ENCODE data around the gene CD55. TPM values are rescaled to one million over a fixed set of nuclear protein-coding genes. Genes with fewer than 3 reads are reported as not detected.

Gene CD55
- total and polyA plus RNA-seq, 2 experiments from 2014 or later: 16.7 to 18.5 TPM

- no peaks in the 10 kb centered on the region for H3K36me3 ChIP-seq (ENCODE audit: insufficient read depth)
- DNase-seq (ENCODE audit: low spot score): no peak
- TF ChIP-seq EZH2phosphoT487 (IDR thresholded peaks at IDR 0.05; ENCODE audit: unreplicated experiment): no peak
- no peak for TF ChIP-seq ETS1 (IDR thresholded peaks at IDR 0.05)
- TF ChIP-seq JUNB (IDR thresholded peaks at IDR 0.05; ENCODE audit: unreplicated experiment): no peak
- TF ChIP-seq ZNF331 (CRISPR knock-in tag; IDR thresholded peaks at IDR 0.05; ENCODE audit: low read depth): no peak
- no peak for TF ChIP-seq ZNF462 (CRISPR knock-in tag; IDR thresholded peaks at IDR 0.05)
- TF ChIP-seq, protein P1, sequence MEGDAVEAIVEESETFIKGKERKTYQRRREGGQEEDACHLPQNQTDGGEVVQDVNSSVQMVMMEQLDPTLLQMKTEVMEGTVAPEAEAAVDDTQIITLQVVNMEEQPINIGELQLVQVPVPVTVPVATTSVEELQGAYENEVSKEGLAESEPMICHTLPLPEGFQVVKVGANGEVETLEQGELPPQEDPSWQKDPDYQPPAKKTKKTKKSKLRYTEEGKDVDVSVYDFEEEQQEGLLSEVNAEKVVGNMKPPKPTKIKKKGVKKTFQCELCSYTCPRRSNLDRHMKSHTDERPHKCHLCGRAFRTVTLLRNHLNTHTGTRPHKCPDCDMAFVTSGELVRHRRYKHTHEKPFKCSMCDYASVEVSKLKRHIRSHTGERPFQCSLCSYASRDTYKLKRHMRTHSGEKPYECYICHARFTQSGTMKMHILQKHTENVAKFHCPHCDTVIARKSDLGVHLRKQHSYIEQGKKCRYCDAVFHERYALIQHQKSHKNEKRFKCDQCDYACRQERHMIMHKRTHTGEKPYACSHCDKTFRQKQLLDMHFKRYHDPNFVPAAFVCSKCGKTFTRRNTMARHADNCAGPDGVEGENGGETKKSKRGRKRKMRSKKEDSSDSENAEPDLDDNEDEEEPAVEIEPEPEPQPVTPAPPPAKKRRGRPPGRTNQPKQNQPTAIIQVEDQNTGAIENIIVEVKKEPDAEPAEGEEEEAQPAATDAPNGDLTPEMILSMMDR (conservative IDR thresholded peaks at IDR 0.05; ENCODE audit: low read depth in 2 of 2): no peak
- TF ChIP-seq EZH2 (IDR thresholded peaks at IDR 0.05; ENCODE audit: low read depth, unreplicated experiment): no peak
- TF ChIP-seq STAT1 (IDR thresholded peaks at IDR 0.05; ENCODE audit: unreplicated experiment): no peak
- TF ChIP-seq REST (IDR thresholded peaks at IDR 0.05; ENCODE audit: unreplicated experiment): no peak
- no peak for TF ChIP-seq NANOG (IDR thresholded peaks at IDR 0.05; ENCODE audit: borderline replicate concordance)
- TF ChIP-seq POLR2AphosphoS5 (IDR thresholded peaks at IDR 0.05; ENCODE audit: low read depth): no peak
- TF ChIP-seq CREB1 (CRISPR knock-in tag; IDR thresholded peaks at IDR 0.05; ENCODE audit: low read depth): no peak
- no peak for TF ChIP-seq ZNF114 (CRISPR knock-in tag; IDR thresholded peaks at IDR 0.05)
- H3K27ac Mint-ChIP-seq: no peak overlapping the region
- H3K79me2 ChIP-seq (replicated peaks; ENCODE audit: insufficient read depth): no peaks in the 10 kb centered on the region
- no peaks in the 10 kb centered on the region for H3K9me2 ChIP-seq (ENCODE audit: insufficient read depth)
- H3K27ac ChIP-seq (ENCODE audit: low read depth): no peak overlapping the region
- H3K4me1 ChIP-seq (ENCODE audit: insufficient read depth): peaks cover 33% of the 10 kb centered on the region
- H2AFZ ChIP-seq: no peak overlapping the region
- no peak overlapping the region for H3K4me3 ChIP-seq
- H4K20me1 ChIP-seq (replicated peaks; ENCODE audit: insufficient read depth): no peaks in the 10 kb centered on the region
- H3K27me3 Mint-ChIP-seq (ENCODE audit: insufficient read depth, low read depth, poor library complexity): no peaks in the 10 kb centered on the region
- no peaks in the 10 kb centered on the region for H3F3A ChIP-seq (replicated peaks; ENCODE audit: low read depth)
- peaks cover 11% of the 10 kb centered on the region; the same call in 2 of the 3 replicates for H3K36me3 Mint-ChIP-seq (ENCODE audit: low read depth)
- H3K4me2 ChIP-seq: no peak overlapping the region
- H3K4me3 Mint-ChIP-seq: no peak overlapping the region
- H3K9me3 Mint-ChIP-seq: peaks cover 8% of the 10 kb centered on the region; the same call in 2 of the 3 replicates
- H3K27me3 ChIP-seq (ENCODE audit: insufficient read depth): no peaks in the 10 kb centered on the region
- no peak for ATAC-seq
- peaks cover 41% of the 10 kb centered on the region for H3K4me1 Mint-ChIP-seq
Observed at GRCh38 chr1:207305489-207305873, 16.0 kb upstream of the CD55 start.

Data from GM23338 (cell line).